NOMO-1 treated with dmso at 0.1 percent for 144 hours (cell line): ENCODE data around the gene TSPAN18.

ENCODE experiments used
- DNase-seq: peaks from one replicate; lab custom pipeline; 2025; ENCODE audit not compliant: unreplicated experiment; lab: John Stamatoyannopoulos, UW

Gene TSPAN18

DNA sequence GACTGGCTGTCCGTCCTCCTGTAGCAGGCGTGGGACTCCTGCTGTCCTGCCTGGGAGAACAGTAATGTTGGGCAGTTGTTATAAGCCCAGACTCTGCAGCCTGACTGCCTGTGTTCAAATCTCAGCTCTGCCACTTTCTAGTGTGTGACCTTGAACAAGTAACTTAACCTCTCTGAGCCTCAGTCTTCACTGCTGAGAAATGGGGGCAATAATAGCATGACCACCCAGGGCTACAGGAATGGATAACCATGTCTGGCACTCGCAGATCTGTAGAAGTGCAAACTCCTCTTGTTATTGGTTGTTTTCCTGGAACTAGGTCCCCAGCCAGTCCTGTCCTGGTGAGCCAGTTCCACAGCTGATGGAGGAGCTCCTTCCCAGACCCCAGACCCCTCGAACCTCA lies 154.2 kb downstream of the TSPAN18 start:
- DNase-seq, result no peak

DNA sequence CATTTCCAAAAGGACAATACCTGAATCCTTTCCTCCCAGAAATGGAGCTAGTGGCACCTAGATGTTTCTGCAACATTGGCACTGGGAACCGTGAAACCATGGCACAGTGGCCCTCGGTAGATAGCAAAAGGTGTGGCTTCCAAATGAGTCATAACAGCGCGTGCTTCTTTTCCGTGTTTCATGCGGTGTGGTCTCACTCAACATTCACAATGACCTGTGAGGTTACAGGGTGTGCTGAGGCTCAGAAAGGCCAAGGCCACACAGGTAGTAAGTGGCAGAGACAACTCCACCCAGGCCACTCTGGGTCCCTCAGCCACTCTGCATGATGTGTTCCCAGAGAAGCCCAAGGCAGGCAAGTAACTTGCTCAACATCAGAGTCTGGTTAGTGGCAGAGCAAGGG lies 156.5 kb downstream of the TSPAN18 start:
- DNase-seq, result no peak

DNA sequence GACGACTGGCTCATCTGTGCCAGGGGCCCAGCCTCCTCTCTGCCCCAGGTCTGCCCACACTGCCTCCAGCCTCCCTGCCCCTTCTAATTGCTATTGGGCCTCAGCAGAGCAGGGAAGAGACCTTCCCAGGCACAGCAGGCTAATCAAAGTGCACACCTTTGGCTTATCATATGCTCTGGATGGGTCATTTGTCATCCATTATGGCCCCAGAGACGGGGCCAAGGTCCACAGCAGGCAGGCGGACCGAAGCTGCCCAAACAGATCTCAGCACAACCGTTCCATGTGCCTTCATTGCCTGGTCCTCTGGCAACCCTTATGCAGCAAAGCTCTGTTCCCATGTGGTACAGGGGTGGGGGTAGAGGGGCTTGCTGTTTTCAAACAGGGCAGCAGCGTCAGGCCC lies 157.3 kb downstream of the TSPAN18 start:
- no peak for DNase-seq

DNA sequence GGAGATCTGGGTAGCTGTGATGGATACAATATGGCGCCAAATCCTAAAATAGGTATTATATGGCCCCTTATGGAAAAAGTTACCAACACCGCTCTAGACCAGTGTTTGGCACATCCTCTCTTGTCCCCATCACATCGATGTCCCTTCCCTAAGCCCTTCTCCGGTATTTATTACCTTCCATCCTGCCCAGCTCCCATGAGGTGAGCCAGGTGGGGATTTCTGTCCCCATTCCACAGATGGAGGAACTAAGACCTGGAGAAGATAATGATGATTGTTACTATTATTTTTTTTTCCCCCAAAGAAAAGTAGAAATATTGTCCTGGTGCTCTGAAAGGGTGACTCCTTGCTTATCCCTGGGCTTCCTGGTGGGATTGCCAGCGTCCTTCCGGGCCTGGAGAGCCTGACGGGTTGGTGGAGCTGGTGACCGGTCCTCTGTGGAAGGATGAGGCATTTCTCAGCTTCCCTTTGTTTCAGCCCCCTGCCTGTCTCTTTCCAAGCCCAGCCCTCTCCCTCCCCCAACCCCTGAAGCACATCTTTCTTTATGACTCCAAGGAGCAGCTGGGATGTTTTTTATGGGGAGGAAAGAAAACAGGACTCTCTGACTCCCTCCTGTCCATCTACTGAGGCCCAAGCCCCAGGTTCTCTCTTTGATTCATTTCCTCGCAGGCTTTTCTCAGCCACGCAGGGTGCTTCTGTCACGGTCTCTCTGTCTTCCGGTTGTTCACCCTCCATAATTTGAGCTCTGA lies 158.5 kb downstream of the TSPAN18 start:
- DNase-seq, result no peak

DNA sequence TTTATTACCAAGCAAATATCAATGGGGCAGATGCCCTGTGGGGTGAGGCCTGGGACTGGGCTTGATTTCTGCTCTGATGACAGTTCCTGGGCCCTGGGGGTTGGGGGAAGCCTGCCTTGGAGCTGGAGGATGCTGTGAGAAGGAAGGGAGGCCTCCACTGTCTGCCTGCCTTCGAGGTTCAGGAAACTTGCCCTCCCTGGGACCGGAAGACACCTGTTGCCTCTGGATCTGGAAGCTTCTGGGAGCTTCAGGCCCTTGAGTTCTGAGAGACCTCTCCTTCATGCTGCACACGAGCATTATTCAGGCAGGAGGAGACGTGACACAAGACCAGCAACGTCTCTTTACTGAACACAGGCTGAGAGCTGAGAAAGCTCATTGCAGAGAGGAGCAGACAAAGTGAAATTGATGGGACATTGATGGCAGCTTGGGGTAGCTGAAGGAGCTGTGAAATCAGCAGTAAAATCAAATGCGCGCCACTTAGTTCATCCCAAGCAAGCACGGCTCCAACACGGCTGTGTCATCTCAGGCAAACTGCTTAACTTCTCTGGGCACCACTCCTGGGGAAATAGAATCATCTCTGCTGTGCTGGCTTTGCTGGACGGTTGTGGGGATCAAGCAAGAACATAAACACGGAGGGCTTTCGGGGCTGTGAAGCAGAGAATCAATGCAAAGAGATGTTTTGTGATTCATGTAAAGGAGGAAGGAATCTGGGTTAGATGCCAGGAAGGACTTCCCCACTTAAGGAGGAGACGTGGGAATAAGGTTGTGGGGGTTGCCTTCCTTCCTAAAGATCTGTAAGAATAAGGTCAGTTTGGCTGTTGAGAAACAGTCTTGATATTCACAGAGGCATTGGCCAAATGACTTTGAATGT lies 159.4 kb downstream of the TSPAN18 start:
- DNase-seq, result no peak

DNA sequence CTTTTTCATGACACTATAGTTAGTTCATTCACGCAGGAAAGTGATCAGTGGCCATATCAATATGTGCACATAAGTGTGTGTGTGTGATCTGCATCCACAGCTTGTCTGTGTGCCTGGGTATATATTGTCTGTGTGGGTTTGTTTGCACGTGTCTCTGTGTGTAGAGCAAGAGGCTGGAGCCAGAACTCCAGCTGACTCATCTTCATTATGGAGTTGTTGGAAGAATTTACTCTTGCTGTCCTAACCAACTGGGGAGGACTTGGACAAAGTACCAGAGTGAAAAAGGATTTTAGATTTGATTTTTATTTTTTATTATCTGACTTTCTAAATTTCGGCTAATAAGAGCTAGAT lies 160.0 kb downstream of the TSPAN18 start:
- no peak for DNase-seq

DNA sequence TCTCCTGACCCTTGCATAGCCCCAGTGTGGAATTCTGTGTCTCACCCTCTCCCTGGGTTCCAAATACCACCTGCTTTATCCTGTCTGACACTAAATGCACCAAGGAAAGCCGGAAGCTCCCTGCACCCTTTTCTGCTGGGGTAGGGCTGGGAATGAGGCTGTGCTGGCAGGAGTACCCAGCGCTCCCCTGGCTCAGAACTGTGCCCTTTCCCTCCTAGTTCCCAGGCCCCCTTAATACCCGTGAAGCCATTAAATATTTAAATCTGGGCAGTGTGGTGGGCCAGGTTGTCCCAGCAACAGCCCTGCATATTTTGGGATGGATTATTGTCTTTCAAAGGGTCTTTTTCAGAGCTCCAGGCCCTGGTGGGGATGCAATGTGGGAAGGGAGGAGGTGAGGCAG lies 160.9 kb downstream of the TSPAN18 start:
- DNase-seq, result no peak

DNA sequence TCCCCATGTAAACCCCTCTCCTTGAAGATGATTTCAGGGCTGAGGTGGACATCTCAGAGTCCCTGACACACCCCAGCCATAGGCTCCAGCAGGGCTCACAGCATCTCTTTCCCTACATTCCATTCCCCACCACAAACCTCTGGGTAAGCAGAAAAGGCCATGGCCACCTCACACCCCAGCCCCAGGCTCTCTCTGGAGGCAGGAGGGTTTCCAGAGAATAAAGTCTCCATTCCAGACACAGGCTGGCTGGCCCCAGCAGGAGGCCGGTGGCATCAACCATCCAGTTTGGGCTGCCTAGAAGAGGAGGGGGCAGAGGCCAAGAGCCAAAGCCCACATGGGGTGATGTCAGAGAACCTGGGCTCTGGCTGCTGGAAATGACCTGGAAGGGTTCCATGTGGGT lies 162.5 kb downstream of the TSPAN18 start:
- DNase-seq, result no peak

DNA sequence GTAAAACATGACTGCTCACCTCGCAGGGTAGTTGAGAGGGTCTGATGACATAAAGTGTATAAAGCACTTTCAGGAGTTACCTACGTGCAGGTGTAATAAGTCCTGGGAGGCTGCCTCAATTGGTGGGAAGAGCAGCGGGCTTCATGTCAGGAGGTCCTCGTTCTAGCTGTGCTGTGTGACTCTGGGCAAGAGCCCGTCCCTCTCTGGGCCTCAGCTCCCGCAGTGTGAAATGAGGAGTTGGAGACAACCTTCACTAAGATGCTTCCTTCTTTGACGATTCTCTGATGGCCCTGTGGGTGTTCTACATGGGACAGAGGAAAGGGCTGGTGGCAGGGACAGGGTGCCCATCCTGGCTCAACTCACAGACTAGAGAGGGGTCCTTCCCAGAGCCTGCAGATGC lies 166.1 kb downstream of the TSPAN18 start:
- DNase-seq, result no peak

DNA sequence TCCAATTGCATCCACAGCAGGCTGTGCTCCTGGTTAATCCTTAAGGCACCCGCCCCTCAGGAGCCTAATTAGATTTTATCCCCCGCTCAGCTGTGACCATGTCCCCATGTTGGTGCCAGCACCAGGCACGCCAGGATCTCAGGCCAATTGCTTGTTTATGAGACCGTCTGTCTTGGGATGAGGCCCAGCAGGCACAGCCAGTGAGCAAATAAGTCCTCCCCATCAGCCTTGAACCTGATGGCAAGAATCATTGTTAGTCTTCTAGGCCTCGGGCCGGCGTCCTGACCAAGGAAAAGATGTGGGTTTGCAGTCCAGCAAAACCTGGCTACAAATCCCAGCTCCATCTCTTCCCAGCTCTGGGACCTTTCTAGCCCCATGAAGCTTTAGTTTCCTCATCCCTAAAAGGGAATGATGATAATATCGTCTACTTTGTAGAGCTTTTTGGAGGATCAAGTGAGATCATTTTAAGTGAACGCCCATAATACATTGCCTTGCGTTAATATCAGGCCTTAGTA lies 166.6 kb downstream of the TSPAN18 start:
- DNase-seq, result no peak

DNA sequence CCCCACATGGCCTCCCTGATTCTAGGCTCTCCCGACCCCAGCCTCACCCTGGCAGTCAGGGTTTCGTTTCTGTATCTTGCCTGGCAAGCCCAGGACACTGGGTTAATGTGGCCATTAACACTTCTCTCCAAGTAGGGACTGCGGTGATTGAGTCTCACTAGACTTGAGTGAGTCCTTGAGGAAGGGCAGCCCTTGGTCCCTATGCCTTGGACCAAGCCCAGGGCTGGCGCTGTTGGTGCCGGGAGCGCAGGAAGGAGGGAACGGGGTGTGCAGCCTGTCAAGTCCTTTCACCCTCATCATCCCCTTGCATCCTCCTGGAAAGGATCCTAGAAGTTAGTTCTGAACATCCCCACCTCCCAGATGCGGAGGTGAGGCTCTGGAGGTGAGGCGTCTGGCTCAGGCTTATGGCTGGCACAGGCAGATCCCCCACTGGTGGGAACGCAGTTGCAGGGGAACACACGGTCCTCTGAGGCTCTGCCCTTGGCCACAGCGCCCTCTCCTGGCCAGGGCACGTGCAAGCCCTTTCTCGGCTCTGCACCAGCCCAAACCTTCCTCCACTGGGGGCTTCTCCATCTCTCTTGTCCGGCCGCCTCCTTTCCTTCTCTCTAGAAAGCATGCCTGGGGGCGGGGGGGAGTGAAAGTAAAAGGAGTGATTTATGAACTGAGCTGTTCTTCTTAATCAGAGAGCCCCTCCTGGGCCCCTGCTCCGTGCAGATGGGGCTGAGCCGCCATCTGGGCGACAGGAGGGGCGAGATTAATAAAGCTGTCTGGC lies 167.3 kb downstream of the TSPAN18 start:
- peak; percentile 29 for DNase-seq

DNA sequence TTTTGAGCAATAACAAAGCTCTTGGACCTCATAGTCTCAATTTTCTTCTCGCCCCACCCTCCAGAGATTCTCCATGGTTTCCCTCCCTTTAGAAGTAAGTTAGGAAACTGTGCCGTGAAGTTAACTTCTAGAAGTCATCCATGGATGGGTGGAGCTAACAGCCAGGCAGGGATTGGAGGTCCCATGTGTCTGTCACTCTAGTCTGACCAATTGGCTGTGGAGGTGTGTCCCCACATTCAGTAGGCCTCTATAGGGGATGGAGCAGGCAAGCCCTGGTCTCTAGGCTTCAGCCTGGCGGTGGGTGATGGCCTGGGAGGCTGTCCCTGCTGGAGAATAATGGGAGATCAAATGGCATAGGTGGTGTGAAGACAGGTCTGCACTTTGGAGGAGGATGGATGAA lies 173.2 kb downstream of the TSPAN18 start:
- DNase-seq, result no peak

DNA sequence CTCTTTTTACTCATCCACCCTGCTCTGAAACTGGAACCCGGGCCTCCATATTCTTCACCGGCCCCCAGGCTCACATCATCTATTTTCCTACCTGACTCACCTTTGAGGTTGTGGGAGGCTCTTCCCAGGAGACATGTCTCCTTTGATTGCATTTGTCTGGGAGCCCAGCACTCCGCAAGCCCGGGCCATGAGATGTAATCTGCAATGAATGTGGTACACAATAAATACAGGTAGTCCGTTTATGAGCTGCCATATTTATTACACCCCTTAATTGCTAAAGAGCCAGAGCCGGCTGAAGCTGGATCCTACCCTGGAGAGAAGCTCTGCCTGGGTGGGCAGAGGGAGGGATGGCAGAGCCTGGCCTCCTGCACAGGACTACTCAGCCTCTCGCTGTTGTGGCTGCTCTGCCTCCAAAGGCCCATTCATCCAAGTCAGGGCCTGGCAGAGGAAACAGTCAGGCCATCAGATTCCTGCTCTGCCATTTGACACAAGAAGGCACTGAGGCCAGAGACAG lies 174.4 kb downstream of the TSPAN18 start:
- no peak for DNase-seq

DNA sequence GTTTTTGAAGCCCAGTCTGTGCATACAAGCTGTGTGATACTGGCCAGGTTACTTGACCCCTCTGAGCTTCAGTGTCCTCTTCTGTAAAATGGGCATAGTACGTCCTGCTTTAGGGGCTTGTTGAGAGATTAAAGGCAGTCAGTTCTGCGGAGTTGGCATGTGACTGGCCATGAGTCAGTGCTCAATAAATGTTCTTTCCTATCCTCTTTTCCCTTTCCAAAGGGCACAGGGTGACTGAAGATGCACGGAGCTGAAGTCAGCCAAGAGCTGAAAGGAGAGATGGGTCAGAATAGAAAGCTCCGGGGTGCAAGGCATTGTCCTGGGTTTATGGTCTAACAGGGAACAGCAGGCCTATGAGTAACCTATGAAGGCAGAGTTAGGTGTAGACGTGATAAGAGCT lies 175.0 kb downstream of the TSPAN18 start:
- DNase-seq, result no peak

DNA sequence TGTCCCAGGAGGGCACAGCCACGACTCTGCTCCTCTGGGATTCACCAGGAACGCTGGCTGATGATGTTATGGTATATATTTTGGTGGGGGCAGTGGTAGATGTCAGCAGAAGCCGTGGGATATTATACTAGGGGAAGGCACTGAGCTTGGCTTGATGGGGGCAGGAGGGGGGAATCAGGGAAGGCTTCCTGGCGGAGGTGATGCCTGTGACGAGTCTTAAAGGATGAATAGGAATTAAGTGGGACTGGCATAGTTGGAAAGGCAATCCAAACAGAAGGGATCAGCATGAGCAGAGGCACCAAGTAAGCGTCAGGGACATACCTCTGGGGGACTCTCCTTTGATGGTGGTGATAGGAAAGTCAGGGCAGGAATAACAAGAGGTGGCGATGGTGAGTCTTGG lies 176.3 kb downstream of the TSPAN18 start:
- no peak for DNase-seq

DNA sequence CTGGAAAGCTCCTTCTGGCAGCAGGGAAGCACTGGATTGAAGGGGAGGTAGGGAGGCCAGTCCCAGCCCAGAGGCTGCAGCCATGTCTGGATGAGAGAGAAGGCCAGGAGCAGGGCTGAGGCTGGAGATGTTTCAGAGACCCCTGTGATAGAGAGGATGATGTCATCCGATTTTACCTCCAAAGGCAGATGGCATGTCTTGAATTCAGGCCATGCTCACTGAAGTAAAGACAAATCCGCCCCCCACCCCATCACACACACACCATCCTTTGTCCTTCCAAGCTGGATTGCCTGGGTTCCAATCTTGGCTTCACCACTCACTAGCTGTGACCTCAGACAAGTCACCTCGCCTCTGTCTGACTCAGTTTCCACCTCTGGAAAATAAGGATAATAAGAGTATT lies 176.8 kb downstream of the TSPAN18 start:
- no peak for DNase-seq

DNA sequence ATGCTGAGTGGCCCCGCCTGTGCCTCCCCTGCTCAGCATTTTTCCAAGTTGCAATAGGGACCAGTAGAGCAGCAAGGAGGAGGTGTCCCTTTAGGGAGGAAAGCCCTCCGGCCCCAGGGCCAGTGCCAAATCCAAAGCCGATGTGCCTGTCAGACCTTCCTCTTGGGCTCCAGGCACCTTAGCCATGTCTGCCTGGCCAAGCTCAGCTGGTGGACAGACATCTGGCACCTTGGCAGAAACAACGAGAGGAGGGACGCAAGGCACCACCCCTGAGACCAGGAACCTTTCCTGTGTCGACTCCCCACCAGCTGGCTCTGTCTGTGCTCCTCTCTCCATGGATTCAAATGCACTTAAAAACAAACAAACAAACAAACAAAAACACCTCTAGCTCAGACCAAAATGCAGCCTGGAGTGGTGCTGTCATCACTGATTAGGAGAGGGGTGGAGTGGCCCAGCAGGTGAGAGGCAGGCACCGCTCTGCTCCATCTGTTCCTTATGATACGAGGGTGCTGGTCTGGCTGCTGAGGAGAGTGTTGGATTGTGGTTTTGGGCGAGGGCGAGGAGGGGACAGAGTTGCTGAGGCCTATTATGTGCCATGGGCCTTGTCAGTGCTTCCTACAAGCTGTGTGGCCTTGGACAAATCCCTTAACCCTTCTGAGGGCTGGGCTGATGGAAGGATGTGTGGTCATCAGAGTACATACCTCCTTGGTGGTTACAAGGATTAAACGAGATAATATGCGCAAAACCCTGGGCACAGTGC lies 177.7 kb downstream of the TSPAN18 start:
- DNase-seq, result no peak

DNA sequence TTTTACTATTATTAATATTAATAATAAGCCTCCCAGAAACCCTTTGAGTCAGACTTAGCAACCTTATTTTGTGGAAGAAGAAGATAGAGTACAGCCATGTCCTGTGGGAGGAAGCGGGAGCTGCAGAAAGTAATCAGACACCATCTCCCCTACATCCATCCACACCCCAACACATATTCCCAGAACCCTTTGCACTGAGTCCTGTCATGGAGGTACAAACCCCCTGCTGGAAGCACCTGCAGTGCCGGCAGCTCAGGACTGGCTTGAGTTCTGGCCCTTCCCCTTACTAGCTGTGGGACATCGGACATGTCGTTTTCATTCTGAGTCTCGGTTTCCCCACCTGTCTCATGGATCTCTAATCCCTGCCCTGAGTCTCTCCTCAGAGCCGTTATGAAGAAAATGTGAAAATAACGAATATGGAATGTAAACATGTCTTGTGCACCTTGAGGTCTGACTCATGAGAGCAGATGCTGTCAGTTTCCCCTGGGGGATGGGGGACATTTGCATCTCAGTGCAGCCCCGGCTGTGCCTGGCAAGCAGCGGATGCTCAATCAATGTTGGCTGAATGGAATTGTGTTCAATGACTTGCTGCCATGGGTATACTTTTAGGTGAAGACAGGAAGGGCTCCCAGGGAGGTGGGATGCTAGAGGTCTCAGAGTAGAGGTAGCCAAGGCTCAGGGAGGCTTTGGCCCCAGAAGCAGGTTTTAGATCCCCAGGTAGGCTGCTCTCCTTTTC lies 178.5 kb downstream of the TSPAN18 start:
- no peak for DNase-seq

DNA sequence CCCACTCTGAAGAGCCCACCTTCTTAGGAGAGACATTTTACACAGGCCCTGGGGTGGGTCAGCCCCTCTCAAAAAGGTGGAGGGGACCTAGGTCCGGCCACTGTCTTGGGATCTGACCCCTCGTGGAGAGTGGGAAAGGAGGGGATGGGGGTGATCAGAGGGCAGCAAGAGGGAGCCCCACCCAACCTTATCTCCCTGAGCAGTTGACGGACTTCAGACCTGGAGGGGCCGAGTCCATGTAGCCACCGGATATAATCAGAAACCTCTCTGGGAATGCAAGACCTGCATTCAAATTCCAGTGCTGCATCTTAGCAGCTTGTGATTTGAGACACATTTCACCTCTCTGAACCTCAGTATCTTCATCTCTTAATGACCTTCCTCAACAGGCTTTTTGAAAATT lies 179.9 kb downstream of the TSPAN18 start:
- DNase-seq, result no peak

DNA sequence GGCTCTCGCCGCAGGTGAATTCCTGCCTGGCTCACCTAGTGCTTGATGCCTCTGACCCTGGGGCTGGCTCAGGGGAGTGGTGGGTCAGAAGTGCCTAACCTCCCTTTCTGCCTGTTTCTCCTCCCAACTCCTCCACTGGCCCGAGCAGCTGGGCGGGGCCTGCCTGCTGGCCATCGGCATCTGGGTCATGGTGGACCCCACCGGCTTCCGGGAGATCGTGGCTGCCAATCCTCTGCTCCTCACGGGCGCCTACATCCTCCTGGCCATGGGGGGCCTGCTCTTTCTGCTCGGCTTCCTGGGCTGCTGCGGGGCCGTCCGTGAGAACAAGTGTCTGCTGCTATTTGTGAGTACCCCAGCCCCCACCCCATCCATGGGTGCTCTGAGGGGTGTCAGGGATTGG lies 182.8 kb downstream of the TSPAN18 start:
- DNase-seq, result no peak
